BLaER1 treated with 17β-estradiol and CSF1 and Interleukin-3, amounts not matched to agents 10 nM and 100 nM (cell line): Measurements from ENCODE around the gene RPEL1.
A peak's percentile ranks its signal among the peaks of the same experiment; 100 is the strongest.
"Not testable (repeated sequence)": the region's sequence is repeated elsewhere in the genome, so short reads cannot be mapped to it uniquely, and the experiment has no call there.

Experiments used
- H3K27ac ChIP-seq, 11 experiments: shearing (Covaris generic); formaldehyde crosslinking; 2 replicates each; pipeline ENCODE4 v1.8.1; 2022
- H3K27me3 ChIP-seq, 11 experiments: shearing (Covaris generic); formaldehyde crosslinking; 2 replicates each; pipeline ENCODE4 v1.8.1; 2022
- H3K36me3 ChIP-seq, 11 experiments: shearing (Covaris generic); formaldehyde crosslinking; 2 replicates each; pipeline ENCODE4 v1.8.1; 2022
- H3K4me1 ChIP-seq, 10 experiments: shearing (Covaris generic); formaldehyde crosslinking; 2 replicates each; pipeline ENCODE4 v1.8.1; 2022
- H3K4me2 ChIP-seq, 11 experiments: shearing (Covaris generic); formaldehyde crosslinking; 2 replicates each; pipeline ENCODE4 v1.8.1; 2022
- H3K4me3 ChIP-seq, 10 experiments: shearing (Covaris generic); formaldehyde crosslinking; 2 replicates each; pipeline ENCODE4 v1.8.1; 2022
- H3K9ac ChIP-seq, 11 experiments: shearing (Covaris generic); formaldehyde crosslinking; 2 replicates each; pipeline ENCODE4 v1.8.1; 2022
- H3K9me3 ChIP-seq, 11 experiments: shearing (Covaris generic); formaldehyde crosslinking; replicated peaks in 1 of 11; 2 replicates each; pipeline ENCODE4 v1.8.1; 2022
- H4K20me1 ChIP-seq, 11 experiments: shearing (Covaris generic); formaldehyde crosslinking; 2 replicates each; pipeline ENCODE4 v1.8.1; 2022
- Cebpa-rat ChIP-seq, 11 experiments: shearing (Covaris generic); IDR thresholded peaks; 2 replicates each; pipeline ENCODE4 v1.8.1; 2022

Gene RPEL1

GRCh38 chr10:103254538-103255325 is 9.0 kb downstream of the RPEL1 start:
- no peak overlapping the region for H3K27ac ChIP-seq
- peaks cover 0 to 2% (median 0%) of the 10 kb centered on the region in 11 experiments; a peak in 1 of 22 replicates for H3K36me3 ChIP-seq
- no peaks in the 10 kb centered on the region for H4K20me1 ChIP-seq
- H3K9ac ChIP-seq = no peak overlapping the region
- no peak overlapping the region for H3K4me3 ChIP-seq
- no peaks in the 10 kb centered on the region for H3K4me1 ChIP-seq
- no peaks in the 10 kb centered on the region for H3K27me3 ChIP-seq
- no peak overlapping the region for H3K4me2 ChIP-seq
- no peak for TF ChIP-seq Cebpa-rat (IDR thresholded peaks at IDR 0.05)
- peaks cover 8 to 19% (median 13%) of the 10 kb centered on the region in 11 experiments for H3K9me3 ChIP-seq

GRCh38 chr10:103256613-103257012 is 10.9 kb downstream of the RPEL1 start:
- Histone ChIP-seq H3K4me1 (no peaks in the 10 kb centered on the region), H3K4me3 (no peak overlapping the region), H3K9me3 (peaks cover 27 to 32% (median 28%) of the 10 kb centered on the region in 11 experiments), H3K27ac (no peak overlapping the region), H3K27me3 (no peaks in the 10 kb centered on the region), H4K20me1 (no peaks in the 10 kb centered on the region), H3K36me3 (peaks cover 0 to 6% (median 0%) of the 10 kb centered on the region in 11 experiments; a peak in 1 of 22 replicates), H3K4me2 (no peak overlapping the region), H3K9ac (no peak overlapping the region)
- no peak for TF ChIP-seq Cebpa-rat (IDR thresholded peaks at IDR 0.05)

GRCh38 chr10:103257812-103258211 is 12.1 kb downstream of the RPEL1 start:
- Histone ChIP-seq H3K9me3 (peaks cover 27 to 33% (median 29%) of the 10 kb centered on the region in 11 experiments), H3K9ac (no peak overlapping the region), H3K4me2 (no peak overlapping the region), H3K36me3 (peaks cover 0 to 6% (median 0%) of the 10 kb centered on the region in 11 experiments; a peak in 1 of 22 replicates), H4K20me1 (no peaks in the 10 kb centered on the region), H3K4me3 (no peak overlapping the region), H3K4me1 (no peaks in the 10 kb centered on the region), H3K27me3 (no peaks in the 10 kb centered on the region), H3K27ac (no peak overlapping the region)
- TF ChIP-seq Cebpa-rat (IDR thresholded peaks at IDR 0.05) = no peak

- H3K4me1 ChIP-seq, H4K20me1 ChIP-seq, H3K4me3 ChIP-seq, H3K9ac ChIP-seq, H3K36me3 ChIP-seq, H3K4me2 ChIP-seq, H3K27me3 ChIP-seq, H3K27ac ChIP-seq: not testable (repeated sequence)
- peaks cover 27 to 33% (median 29%) of the 10 kb centered on the region in 11 experiments for H3K9me3 ChIP-seq
Observed at GRCh38 chr10:103258928-103259327, 13.2 kb downstream of the RPEL1 start.

GRCh38 chr10:103259989-103260388 is 14.3 kb downstream of the RPEL1 start:
- Histone ChIP-seq H3K4me3 (no peak overlapping the region), H3K9me3 (peaks cover 27 to 33% (median 29%) of the 10 kb centered on the region in 11 experiments), H3K36me3 (peaks cover 0 to 6% (median 0%) of the 10 kb centered on the region in 11 experiments; a peak in 1 of 22 replicates), H3K27ac (no peak overlapping the region), H3K4me1 (no peaks in the 10 kb centered on the region), H3K4me2 (no peak overlapping the region), H3K9ac (no peak overlapping the region), H4K20me1 (no peaks in the 10 kb centered on the region), H3K27me3 (no peaks in the 10 kb centered on the region)
- TF ChIP-seq Cebpa-rat (IDR thresholded peaks at IDR 0.05) = no peak

GRCh38 chr10:103262229-103262628 is 16.5 kb downstream of the RPEL1 start:
- Histone ChIP-seq H3K4me1 (no peaks in the 10 kb centered on the region), H3K9ac (no peak overlapping the region), H3K9me3 (peaks cover 27 to 33% (median 29%) of the 10 kb centered on the region in 11 experiments), H3K4me2 (no peak overlapping the region), H3K27me3 (no peaks in the 10 kb centered on the region), H3K36me3 (peaks cover 0 to 6% (median 0%) of the 10 kb centered on the region in 11 experiments; a peak in 1 of 22 replicates), H3K4me3 (no peak overlapping the region), H3K27ac (no peak overlapping the region), H4K20me1 (no peaks in the 10 kb centered on the region; a peak in 1 of 22 replicates)
- TF ChIP-seq Cebpa-rat (IDR thresholded peaks at IDR 0.05) = no peak

- H3K9ac ChIP-seq = no peak overlapping the region
- H4K20me1 ChIP-seq = no peaks in the 10 kb centered on the region; a peak in 1 of 22 replicates
- no peak for TF ChIP-seq Cebpa-rat (IDR thresholded peaks at IDR 0.05)
- H3K4me2 ChIP-seq = no peak overlapping the region
- H3K36me3 ChIP-seq = no peaks in the 10 kb centered on the region
- no peaks in the 10 kb centered on the region for H3K27me3 ChIP-seq
- H3K9me3 ChIP-seq = peaks cover 4 to 11% (median 5%) of the 10 kb centered on the region in 11 experiments; a peak in 19 of 22 replicates
- H3K4me1 ChIP-seq = no peaks in the 10 kb centered on the region
- H3K27ac ChIP-seq = no peak overlapping the region
- H3K4me3 ChIP-seq = no peak overlapping the region
Observed at GRCh38 chr10:103265717-103266329, 20.1 kb downstream of the RPEL1 start.

- H3K27ac ChIP-seq = no peak overlapping the region
- peak overlapping the region in 3 of 11 experiments; percentile 49 to 56 (median 54); a peak in 6 of 22 replicates for H3K4me2 ChIP-seq
Observed at GRCh38 chr10:103273041-103273441, 27.4 kb downstream of the RPEL1 start.

GRCh38 chr10:103276251-103276895 is 30.7 kb downstream of the RPEL1 start:
- Histone ChIP-seq H3K27me3 (peaks cover 47 to 64% (median 54%) of the 10 kb centered on the region in 11 experiments), H3K4me3 (peak overlapping the region; percentile 46 to 71 (median 63)), H3K27ac (no peak overlapping the region), H3K9ac (peak overlapping the region in 2 of 11 experiments; percentile 10 to 23; a peak in 1 of 22 replicates), H4K20me1 (peaks cover 0 to 32% (median 14%) of the 10 kb centered on the region in 11 experiments; a peak in 11 of 22 replicates), H3K4me2 (peak overlapping the region; percentile 89 to 99 (median 97)), H3K9me3 (peaks cover 7 to 19% (median 14%) of the 10 kb centered on the region in 11 experiments), H3K4me1 (peaks cover 19 to 33% (median 21%) of the 10 kb centered on the region in 10 experiments), H3K36me3 (no peaks in the 10 kb centered on the region)
- no peak for TF ChIP-seq Cebpa-rat (IDR thresholded peaks at IDR 0.05)

More at GRCh38 chr10:103273041-103273441, 27.4 kb downstream of the RPEL1 start:
- H3K4me1 ChIP-seq = peaks cover 15 to 32% (median 18%) of the 10 kb centered on the region in 10 experiments
- H3K9me3 ChIP-seq = peaks cover 5 to 11% (median 7%) of the 10 kb centered on the region in 11 experiments; a peak in 21 of 22 replicates
- H3K36me3 ChIP-seq = no peaks in the 10 kb centered on the region
- peaks cover 30 to 34% (median 32%) of the 10 kb centered on the region in 11 experiments for H3K27me3 ChIP-seq
- no peak for TF ChIP-seq Cebpa-rat (IDR thresholded peaks at IDR 0.05)
- no peak overlapping the region for H3K4me3 ChIP-seq
- H4K20me1 ChIP-seq = peaks cover 0 to 29% (median 13%) of the 10 kb centered on the region in 11 experiments; a peak in 11 of 22 replicates
- H3K9ac ChIP-seq = no peak overlapping the region
